Muscle of leg (tissue), 11 donors: ENCODE measurements around the gene FBXL19. TPM values are rescaled to one million over a fixed set of nuclear protein-coding genes. Genes with fewer than 3 reads are reported as not detected.
A peak's percentile ranks its signal among the peaks of the same experiment; 100 is the strongest.

ENCODE experiments used
- DNase-seq: peaks from one replicate; pipeline ENCODE4 v3.0.0; 2013
- H3K27ac ChIP-seq: one replicate; pipeline ENCODE4 v1.5.1; 2013; ENCODE audit warnings: mild to moderate bottlenecking, low read length, control low read depth
- H3K27me3 ChIP-seq: one replicate; pipeline ENCODE4 v1.6.1; 2013; ENCODE audit warnings: low read length; ENCODE audit not compliant: control insufficient read depth, insufficient read depth
- H3K36me3 ChIP-seq: one replicate; pipeline ENCODE4 v1.6.1; 2013; ENCODE audit warnings: low read length; ENCODE audit not compliant: control insufficient read depth, insufficient read depth
- H3K4me1 ChIP-seq: one replicate; pipeline ENCODE4 v1.6.1; 2013; ENCODE audit warnings: low read length; ENCODE audit not compliant: control insufficient read depth, insufficient read depth
- H3K4me3 ChIP-seq: one replicate; pipeline ENCODE4 v1.5.1; 2013; ENCODE audit warnings: low read length, control low read depth
- H3K9me3 ChIP-seq: replicated peaks from 2 replicates; pipeline ENCODE4 v1.6.1; 2013; ENCODE audit warnings: low read depth, low read length; ENCODE audit not compliant: control insufficient read depth
- WGBS: methylation state at CpG from one replicate; pipeline ENCODE4 v1.1.5; 2013; ENCODE audit warnings: missing lambda C conversion rate; ENCODE audit not compliant: insufficient coverage; 5-methylcytosine and 5-hydroxymethylcytosine counted together
- polyA plus RNA-seq, 8 donors: library from polyadenylated mRNA; unstranded; fragments of 120-200 nt; gene quantifications; one replicate each; pipeline versions ENCODE4 v1.2.1 to v1.2.3, GENCODE V29; 2013; ENCODE audit warnings: inconsistent platforms in 1 of 8, low replicate concordance in 1 of 8; ENCODE audit not compliant: insufficient read length in 8 of 8, insufficient read depth in 1 of 8
- total RNA-seq: library from RNA; stranded (reverse); fragments of 120-200 nt; gene quantifications from one replicate; pipeline ENCODE4 v1.2.4, GENCODE V29; 2013

Gene FBXL19
- total and polyA plus RNA-seq, 9 donors, result 6.3 to 17.7 (median 11.1) TPM

- no CpG with 5 or more reads among the region's 3 CpGs for WGBS
- H3K36me3 ChIP-seq, result peaks cover 23% of the 10 kb centered on the region
- no peak overlapping the region for H3K4me3 ChIP-seq
- no peaks in the 10 kb centered on the region for H3K27me3 ChIP-seq
- H3K9me3 ChIP-seq, result no peaks in the 10 kb centered on the region
- DNase-seq, result no peak
- peaks cover 35% of the 10 kb centered on the region for H3K4me1 ChIP-seq
- peak overlapping the region; percentile 93 for H3K27ac ChIP-seq
Observed at GRCh38 chr16:30947541-30947858, 24.1 kb downstream of the FBXL19 start.

DNA sequence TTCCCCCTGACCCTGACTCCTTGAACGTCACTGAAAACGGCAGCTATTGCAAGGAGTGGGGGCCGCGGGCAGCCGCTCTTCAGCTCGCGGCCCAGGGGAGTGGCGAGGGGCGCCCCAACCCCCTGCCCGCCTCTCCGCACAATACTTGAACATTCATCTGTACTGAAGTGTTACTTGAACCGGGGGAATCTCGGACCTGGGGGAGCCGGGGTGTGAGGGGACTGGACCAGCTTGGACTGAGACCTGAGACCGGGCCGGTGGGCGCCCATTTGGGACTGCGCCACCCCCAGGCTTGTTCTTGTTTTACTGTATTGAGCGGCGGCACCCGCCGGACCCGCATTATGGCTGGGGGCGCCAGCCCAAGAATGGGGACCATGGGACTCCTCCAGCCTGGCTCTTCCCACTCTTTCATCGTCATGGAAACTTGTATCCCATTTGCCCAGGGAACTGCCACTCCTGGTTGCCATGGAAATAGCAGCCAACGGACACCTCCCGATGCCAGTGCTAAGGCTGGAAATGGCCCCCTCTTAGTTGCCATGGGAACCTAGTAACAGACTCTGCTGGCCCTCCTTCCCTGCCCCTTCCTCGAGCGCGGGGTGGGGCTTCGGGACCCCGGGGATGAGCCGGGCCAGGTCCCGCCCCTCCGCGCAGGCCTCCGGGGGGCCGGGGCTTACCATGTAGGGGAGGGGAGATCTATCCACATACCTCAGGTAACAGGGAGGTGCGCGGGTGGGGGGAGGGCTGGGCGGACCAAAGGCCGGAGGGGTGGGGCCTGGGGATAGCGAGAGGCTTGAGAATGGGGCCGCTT lies 24.7 kb downstream of the FBXL19 start:
- Histone ChIP-seq H3K4me3 (peak overlapping the region; percentile 84), H3K27me3 (no peaks in the 10 kb centered on the region), H3K9me3 (no peaks in the 10 kb centered on the region), H3K4me1 (peaks cover 37% of the 10 kb centered on the region), H3K27ac (peak overlapping the region; percentile 93), H3K36me3 (peaks cover 19% of the 10 kb centered on the region)
- peak; percentile 98 for DNase-seq
- WGBS, result 5% methylated on average over 23 of the region's 44 CpGs

- DNase-seq, result peak; percentile 87
- Histone ChIP-seq H3K9me3 (no peaks in the 10 kb centered on the region), H3K27me3 (no peaks in the 10 kb centered on the region), H3K36me3 (peaks cover 13% of the 10 kb centered on the region), H3K4me1 (peaks cover 46% of the 10 kb centered on the region), H3K4me3 (peak within 1 kb of the TSS; percentile 84), H3K27ac (peak within 1 kb of the TSS; percentile 93)
- under 1% methylated on average over 58 of the region's 70 CpGs for WGBS
Observed at GRCh38 chr16:30948667-30949649, 25.6 kb downstream of the FBXL19 start, which contains the start of gene ORAI3. Gene ORAI3 (plus strand): TSS chr16:30949068. CDS start chr16:30949290, 222 bp downstream.

DNA sequence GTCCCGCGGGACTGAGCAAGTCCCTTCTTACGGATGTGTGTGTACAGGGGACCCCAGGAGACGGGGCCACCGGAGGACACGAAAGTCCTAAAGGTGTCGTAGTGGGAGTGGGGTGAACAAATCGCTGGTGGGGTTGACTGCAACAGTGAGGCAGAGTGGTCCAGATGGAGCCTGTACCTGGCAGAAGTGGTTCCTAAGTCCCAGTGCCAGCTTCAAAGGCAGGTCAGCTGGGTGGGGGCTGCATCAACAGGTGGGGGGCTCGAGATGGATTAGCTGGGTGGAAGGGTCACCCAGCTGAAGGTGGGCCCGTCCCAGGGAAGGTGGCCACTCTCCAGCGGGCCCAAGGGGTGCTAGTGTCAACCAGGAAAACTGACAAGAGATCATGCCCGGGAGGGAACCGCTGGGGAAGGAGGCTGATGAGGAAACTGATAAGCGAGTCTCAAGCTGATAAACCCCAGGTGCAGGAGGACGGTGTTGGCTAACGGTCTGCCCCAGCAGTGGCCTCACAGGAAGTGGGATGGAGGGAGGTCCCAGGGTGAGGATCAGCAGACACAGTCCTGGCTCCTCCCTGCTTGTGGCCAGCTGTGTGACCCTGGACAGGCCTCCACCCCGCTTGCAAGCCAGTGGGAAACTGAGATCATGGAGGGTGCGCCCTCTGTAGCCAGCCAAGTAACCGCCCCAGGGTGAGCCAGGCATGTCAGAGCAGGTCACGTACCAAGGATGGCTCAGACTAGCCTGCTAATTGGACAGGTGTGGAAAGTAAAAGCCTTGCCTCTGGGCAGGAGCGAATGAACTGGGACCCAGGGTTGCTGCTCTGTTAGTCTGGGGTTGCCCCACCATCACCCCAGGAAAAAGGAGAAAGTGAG lies 26.5 kb downstream of the FBXL19 start:
- H3K9me3 ChIP-seq, result no peaks in the 10 kb centered on the region
- H3K27ac ChIP-seq, result peak overlapping the region; percentile 93
- 2% methylated on average over 20 of the region's 21 CpGs for WGBS
- H3K4me1 ChIP-seq, result peaks cover 49% of the 10 kb centered on the region
- no peaks in the 10 kb centered on the region for H3K27me3 ChIP-seq
- H3K36me3 ChIP-seq, result peaks cover 11% of the 10 kb centered on the region
- H3K4me3 ChIP-seq, result peak overlapping the region; percentile 84
- DNase-seq, result peak; percentile 92

DNA sequence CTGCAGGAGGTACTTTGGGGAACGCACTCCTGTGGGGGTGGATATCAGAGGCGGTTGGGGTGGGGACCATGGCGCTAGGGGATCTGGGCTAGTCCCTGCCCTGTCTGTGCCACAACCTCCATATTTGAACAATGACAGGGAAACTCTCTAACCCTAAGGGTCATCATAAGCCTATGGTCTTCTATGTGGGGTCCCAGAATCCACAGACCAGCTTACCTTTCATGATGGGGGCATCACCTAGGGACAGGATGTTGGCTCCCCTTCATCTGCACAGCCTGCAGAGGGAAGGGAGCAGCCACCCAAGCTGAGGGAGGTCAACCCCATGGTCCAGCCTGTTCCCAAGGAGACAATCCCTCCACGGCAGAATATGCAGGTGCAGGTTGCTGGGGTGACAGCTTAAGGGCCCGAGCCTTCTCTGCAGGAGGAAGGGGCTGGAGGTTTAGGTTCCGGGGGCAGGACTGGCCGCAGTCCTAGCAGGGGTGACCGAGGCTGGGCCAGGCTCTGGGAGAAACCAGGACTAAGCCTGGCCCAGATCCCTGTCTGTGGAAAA lies 27.2 kb downstream of the FBXL19 start:
- peak; percentile 39 for DNase-seq
- no peaks in the 10 kb centered on the region for H3K9me3 ChIP-seq
- H3K4me1 ChIP-seq, result peaks cover 49% of the 10 kb centered on the region
- 61% methylated on average over 4 of the region's 8 CpGs for WGBS
- H3K27ac ChIP-seq, result peak overlapping the region; percentile 71
- no peaks in the 10 kb centered on the region for H3K27me3 ChIP-seq
- no peak overlapping the region for H3K4me3 ChIP-seq
- peaks cover 8% of the 10 kb centered on the region for H3K36me3 ChIP-seq

GRCh38 chr16:30951193-30951592 lies 27.8 kb downstream of the FBXL19 start:
- H3K4me1 ChIP-seq, result peaks cover 49% of the 10 kb centered on the region
- no peaks in the 10 kb centered on the region for H3K27me3 ChIP-seq
- no peak overlapping the region for H3K4me3 ChIP-seq
- no peaks in the 10 kb centered on the region for H3K9me3 ChIP-seq
- DNase-seq, result peak; percentile 43
- WGBS, result no CpG with 5 or more reads among the region's 1 CpG
- H3K36me3 ChIP-seq, result peaks cover 8% of the 10 kb centered on the region
- no peak overlapping the region for H3K27ac ChIP-seq

- Histone ChIP-seq H3K36me3 (peaks cover 8% of the 10 kb centered on the region), H3K9me3 (no peaks in the 10 kb centered on the region), H3K4me1 (peaks cover 51% of the 10 kb centered on the region), H3K27me3 (no peaks in the 10 kb centered on the region), H3K4me3 (no peak overlapping the region), H3K27ac (no peak overlapping the region)
- 11% methylated on average over 2 of the region's 3 CpGs for WGBS
- DNase-seq, result peak; percentile 79
Observed at GRCh38 chr16:30951750-30952149, 28.4 kb downstream of the FBXL19 start.

DNA sequence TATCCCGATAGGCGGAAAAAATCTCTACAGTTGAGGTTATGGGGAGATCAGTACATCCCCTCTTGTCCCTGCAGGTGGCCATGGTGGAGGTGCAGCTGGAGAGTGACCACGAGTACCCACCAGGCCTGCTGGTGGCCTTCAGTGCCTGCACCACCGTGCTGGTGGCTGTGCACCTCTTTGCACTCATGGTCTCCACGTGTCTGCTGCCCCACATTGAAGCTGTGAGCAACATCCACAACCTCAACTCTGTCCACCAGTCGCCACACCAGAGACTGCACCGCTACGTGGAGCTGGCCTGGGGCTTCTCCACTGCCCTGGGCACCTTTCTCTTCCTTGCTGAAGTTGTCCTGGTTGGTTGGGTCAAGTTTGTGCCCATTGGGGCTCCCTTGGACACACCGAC lies 29.7 kb downstream of the FBXL19 start:
- peaks cover 8% of the 10 kb centered on the region for H3K36me3 ChIP-seq
- no peaks in the 10 kb centered on the region for H3K9me3 ChIP-seq
- no peak for DNase-seq
- WGBS, result 75% methylated on average over 4 of the region's 9 CpGs
- no peak overlapping the region for H3K27ac ChIP-seq
- H3K4me1 ChIP-seq, result peaks cover 47% of the 10 kb centered on the region
- H3K27me3 ChIP-seq, result no peaks in the 10 kb centered on the region
- no peak overlapping the region for H3K4me3 ChIP-seq

- DNase-seq, result peak; percentile 84
Observed at GRCh38 chr16:30953511-30954124, 30.2 kb downstream of the FBXL19 start.

More at GRCh38 chr16:30953511-30954124, 30.2 kb downstream of the FBXL19 start:
- WGBS, result 21% methylated on average over 12 of the region's 15 CpGs
- Histone ChIP-seq H3K36me3 (peaks cover 8% of the 10 kb centered on the region), H3K27ac (peak overlapping the region; percentile 54), H3K27me3 (no peaks in the 10 kb centered on the region), H3K4me1 (peaks cover 46% of the 10 kb centered on the region), H3K9me3 (no peaks in the 10 kb centered on the region), H3K4me3 (no peak overlapping the region)
